ENCODE results near the gene CABP1. TPM values are rescaled to one million over a fixed set of nuclear protein-coding genes. Genes with fewer than 3 reads are reported as not detected.

Gene CABP1
- total RNA-seq, 1 experiment from 2014 or later: not detected

GRCh38 chr12:120690083-120690450 is 49.6 kb downstream of the CABP1 start:
- TF ChIP-seq POLR2AphosphoS5 (IDR thresholded peaks at IDR 0.05; ENCODE audit: low read depth, low read length) (no peak), SIN3A (IDR thresholded peaks at IDR 0.05; ENCODE audit: borderline replicate concordance, insufficient read depth, low read depth, low read length) (no peak), TCF7L2 (IDR thresholded peaks at IDR 0.05; ENCODE audit: low read depth, low read length) (no peak)
- TF ChIP-seq, protein P1, sequence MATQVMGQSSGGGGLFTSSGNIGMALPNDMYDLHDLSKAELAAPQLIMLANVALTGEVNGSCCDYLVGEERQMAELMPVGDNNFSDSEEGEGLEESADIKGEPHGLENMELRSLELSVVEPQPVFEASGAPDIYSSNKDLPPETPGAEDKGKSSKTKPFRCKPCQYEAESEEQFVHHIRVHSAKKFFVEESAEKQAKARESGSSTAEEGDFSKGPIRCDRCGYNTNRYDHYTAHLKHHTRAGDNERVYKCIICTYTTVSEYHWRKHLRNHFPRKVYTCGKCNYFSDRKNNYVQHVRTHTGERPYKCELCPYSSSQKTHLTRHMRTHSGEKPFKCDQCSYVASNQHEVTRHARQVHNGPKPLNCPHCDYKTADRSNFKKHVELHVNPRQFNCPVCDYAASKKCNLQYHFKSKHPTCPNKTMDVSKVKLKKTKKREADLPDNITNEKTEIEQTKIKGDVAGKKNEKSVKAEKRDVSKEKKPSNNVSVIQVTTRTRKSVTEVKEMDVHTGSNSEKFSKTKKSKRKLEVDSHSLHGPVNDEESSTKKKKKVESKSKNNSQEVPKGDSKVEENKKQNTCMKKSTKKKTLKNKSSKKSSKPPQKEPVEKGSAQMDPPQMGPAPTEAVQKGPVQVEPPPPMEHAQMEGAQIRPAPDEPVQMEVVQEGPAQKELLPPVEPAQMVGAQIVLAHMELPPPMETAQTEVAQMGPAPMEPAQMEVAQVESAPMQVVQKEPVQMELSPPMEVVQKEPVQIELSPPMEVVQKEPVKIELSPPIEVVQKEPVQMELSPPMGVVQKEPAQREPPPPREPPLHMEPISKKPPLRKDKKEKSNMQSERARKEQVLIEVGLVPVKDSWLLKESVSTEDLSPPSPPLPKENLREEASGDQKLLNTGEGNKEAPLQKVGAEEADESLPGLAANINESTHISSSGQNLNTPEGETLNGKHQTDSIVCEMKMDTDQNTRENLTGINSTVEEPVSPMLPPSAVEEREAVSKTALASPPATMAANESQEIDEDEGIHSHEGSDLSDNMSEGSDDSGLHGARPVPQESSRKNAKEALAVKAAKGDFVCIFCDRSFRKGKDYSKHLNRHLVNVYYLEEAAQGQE (IDR thresholded peaks at IDR 0.05; ENCODE audit: insufficient read depth in 1 of 2, low read depth in 2 of 2, low read length in 1 of 2): no peak
- TF ChIP-seq, protein P2, sequence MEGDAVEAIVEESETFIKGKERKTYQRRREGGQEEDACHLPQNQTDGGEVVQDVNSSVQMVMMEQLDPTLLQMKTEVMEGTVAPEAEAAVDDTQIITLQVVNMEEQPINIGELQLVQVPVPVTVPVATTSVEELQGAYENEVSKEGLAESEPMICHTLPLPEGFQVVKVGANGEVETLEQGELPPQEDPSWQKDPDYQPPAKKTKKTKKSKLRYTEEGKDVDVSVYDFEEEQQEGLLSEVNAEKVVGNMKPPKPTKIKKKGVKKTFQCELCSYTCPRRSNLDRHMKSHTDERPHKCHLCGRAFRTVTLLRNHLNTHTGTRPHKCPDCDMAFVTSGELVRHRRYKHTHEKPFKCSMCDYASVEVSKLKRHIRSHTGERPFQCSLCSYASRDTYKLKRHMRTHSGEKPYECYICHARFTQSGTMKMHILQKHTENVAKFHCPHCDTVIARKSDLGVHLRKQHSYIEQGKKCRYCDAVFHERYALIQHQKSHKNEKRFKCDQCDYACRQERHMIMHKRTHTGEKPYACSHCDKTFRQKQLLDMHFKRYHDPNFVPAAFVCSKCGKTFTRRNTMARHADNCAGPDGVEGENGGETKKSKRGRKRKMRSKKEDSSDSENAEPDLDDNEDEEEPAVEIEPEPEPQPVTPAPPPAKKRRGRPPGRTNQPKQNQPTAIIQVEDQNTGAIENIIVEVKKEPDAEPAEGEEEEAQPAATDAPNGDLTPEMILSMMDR (IDR thresholded peaks at IDR 0.05): no peak
- BruUV-seq (replicated peaks): no TSS peak
- H3K4me1 ChIP-seq (ENCODE audit: control insufficient read depth, insufficient read depth, low read length): peaks cover 29% of the 10 kb centered on the region
- DNase-seq (ENCODE audit: low read depth, low spot score) (no peak), ATAC-seq (no peak)
- no peak overlapping the region for H3K4me3 ChIP-seq (ENCODE audit: low read depth in 2 of 2, low read length in 2 of 2)
- H3K27ac ChIP-seq (ENCODE audit: low read length): no peak overlapping the region
- H3K27me3 ChIP-seq (ENCODE audit: control insufficient read depth, insufficient read depth, low read length): no peaks in the 10 kb centered on the region
- ChIA-PET CTCF (no interaction called here), POLR2A (no interaction called here)
- in situ Hi-C loops (cut with HindIII; ENCODE audit: low pct_unique_long_range_greater_than_20kb, low sequenced_read_pairs): no loop called here
- intact Hi-C loops (cut with micrococcal nuclease; ENCODE audit: unreplicated experiment): no loop called here
- H3K9me3 ChIP-seq (ENCODE audit: control insufficient read depth, insufficient read depth, low read depth, low read length): no peaks in the 10 kb centered on the region
- peaks cover 1% of the 10 kb centered on the region; the same call in 1 of the 2 replicates for H3K36me3 ChIP-seq (ENCODE audit: control insufficient read depth, insufficient read depth, low read length)

DNA sequence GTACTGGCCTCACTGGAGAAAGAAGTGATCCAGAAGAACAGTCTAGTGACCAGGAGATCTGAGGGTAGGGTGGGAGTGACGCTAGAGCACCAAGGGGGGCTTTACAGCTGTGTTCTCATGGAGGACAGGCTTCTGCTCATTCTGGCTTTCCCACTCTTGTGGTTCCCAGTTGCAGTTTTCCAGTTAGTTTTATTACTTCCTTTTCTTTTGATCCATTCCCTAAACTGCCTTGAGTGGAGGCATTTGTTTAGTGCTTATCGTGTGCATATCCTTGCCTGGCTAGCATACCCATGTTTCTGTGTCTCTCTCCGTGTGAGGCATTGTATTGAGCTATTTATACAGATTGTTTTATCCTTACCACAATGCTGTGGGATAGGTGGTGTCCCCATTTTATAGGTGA is 50.6 kb downstream of the CABP1 start:
- Histone ChIP-seq H3K27ac (ENCODE audit: low read length) (no peak overlapping the region), H3K27me3 (ENCODE audit: control insufficient read depth, insufficient read depth, low read length) (no peaks in the 10 kb centered on the region), H3K4me3 (ENCODE audit: low read depth in 2 of 2, low read length in 2 of 2) (no peak overlapping the region), H3K36me3 (ENCODE audit: control insufficient read depth, insufficient read depth, low read length) (peaks cover 6% of the 10 kb centered on the region), H3K9me3 (ENCODE audit: control insufficient read depth, insufficient read depth, low read depth, low read length) (no peaks in the 10 kb centered on the region), H3K4me1 (ENCODE audit: control insufficient read depth, insufficient read depth, low read length) (peaks cover 25% of the 10 kb centered on the region)
- ChIA-PET POLR2A (no interaction called here), CTCF (no interaction called here)
- intact Hi-C loops (cut with micrococcal nuclease; ENCODE audit: unreplicated experiment): no loop called here
- BruUV-seq (replicated peaks): no TSS peak
- TF ChIP-seq, protein P1 (IDR thresholded peaks at IDR 0.05; ENCODE audit: insufficient read depth in 1 of 2, low read depth in 2 of 2, low read length in 1 of 2): no peak
- TF ChIP-seq SIN3A (IDR thresholded peaks at IDR 0.05; ENCODE audit: borderline replicate concordance, insufficient read depth, low read depth, low read length) (no peak), POLR2AphosphoS5 (IDR thresholded peaks at IDR 0.05; ENCODE audit: low read depth, low read length) (no peak), TCF7L2 (IDR thresholded peaks at IDR 0.05; ENCODE audit: low read depth, low read length) (no peak)
- TF ChIP-seq, protein P2 (IDR thresholded peaks at IDR 0.05): no peak
- in situ Hi-C loops (cut with HindIII; ENCODE audit: low pct_unique_long_range_greater_than_20kb, low sequenced_read_pairs): no loop called here
- DNase-seq (ENCODE audit: low read depth, low spot score) (no peak), ATAC-seq (no peak)

Measured in Panc1 (cell line).